GM12878 (cell line): ENCODE results near the gene CCDC170. TPM values are rescaled to one million over a fixed set of nuclear protein-coding genes. Genes with fewer than 3 reads are reported as not detected.

ENCODE experiments used
- ATAC-seq: fragments of 200-7000 bp; cut with Tn5 transposase; 3 replicates; pipeline ENCODE4 v1.9.1; 2020; ENCODE audit warnings: mild to moderate bottlenecking, moderate library complexity
- BruUV-seq: library from RNA; stranded (reverse); fragments of 400-500 nt; replicated peaks from 2 replicates; lab custom pipeline; 2021; lab: Mats Ljungman, UMichigan
- CTCF ChIA-PET: fragments of 300-600 bp; sonication (Branson Sonifier 250); formaldehyde crosslinking; extraction: SDS; loops from one replicate; lab custom pipeline; 2021; ENCODE audit warnings: inconsistent platforms; lab: Yijun Ruan, JAX
- POLR2A ChIA-PET: fragments of 350-600 bp; formaldehyde crosslinking; extraction: SDS; loops from one replicate; lab custom pipeline; 2021; ENCODE audit warnings: inconsistent platforms; lab: Charles Lee
- RAD21 ChIA-PET: fragments of 300-600 bp; sonication (Branson Sonifier 250); formaldehyde crosslinking; loops from one replicate; lab custom pipeline; 2023; ENCODE audit warnings: antibody characterized with exemption; ENCODE audit not compliant: unreplicated experiment; lab: Charles Lee
- SMC1A ChIA-PET: fragments of 300-600 bp; sonication (Branson Sonifier 250); formaldehyde crosslinking; loops from one replicate; lab custom pipeline; 2023; ENCODE audit not compliant: unreplicated experiment, uncharacterized antibody; lab: Charles Lee
- DNase-seq: peaks from one replicate; pipeline ENCODE4 v3.0.0-alpha.2; 2011; ENCODE audit warnings: low read depth, low spot score
- FAIRE-seq: peaks from 3 replicates; lab custom pipeline; 2011; peaks lifted over from hg19 to GRCh38; lab: Jason Lieb, UNC
- H2AFZ ChIP-seq: 2 replicates; pipeline ENCODE4 v1.6.0; 2011; ENCODE audit warnings: low read depth, low read length, control low read depth; ENCODE audit not compliant: control insufficient read depth
- H3K27ac ChIP-seq: 2 replicates; pipeline ENCODE4 v1.5.1; 2011; ENCODE audit warnings: control low read depth; ENCODE audit not compliant: control insufficient read depth, insufficient read depth
- H3K27me3 ChIP-seq, 2 experiments: replicated peaks in 1 of 2; 2 replicates each; pipeline versions ENCODE4 v1.6.0 to v1.6.1; 2011; ENCODE audit warnings: low read length in 1 of 2; ENCODE audit not compliant: control insufficient read depth in 2 of 2, insufficient read depth in 2 of 2
- H3K36me3 ChIP-seq, 2 experiments: 2 replicates each; pipeline ENCODE4 v1.5.1; 2011; ENCODE audit warnings: low read length in 1 of 2; ENCODE audit not compliant: control insufficient read depth in 2 of 2, insufficient read depth in 2 of 2
- H3K4me1 ChIP-seq: 2 replicates; pipeline ENCODE4 v1.6.1; 2011; ENCODE audit warnings: mild to moderate bottlenecking, low read length, moderate library complexity, mixed read lengths; ENCODE audit not compliant: control insufficient read depth, insufficient read depth
- H3K4me2 ChIP-seq: 2 replicates; pipeline ENCODE4 v1.6.0; 2011; ENCODE audit warnings: control low read depth; ENCODE audit not compliant: control insufficient read depth, insufficient read depth
- H3K4me3 ChIP-seq: fragments of 200-600 bp; sonication (generic); 2 replicates; pipeline ENCODE4 v1.5.1; 2016
- H3K79me2 ChIP-seq: 2 replicates; pipeline ENCODE4 v1.6.0; 2011; ENCODE audit warnings: low read length; ENCODE audit not compliant: control insufficient read depth, insufficient read depth
- H3K9ac ChIP-seq: 2 replicates; pipeline ENCODE4 v1.8.0; 2011; ENCODE audit warnings: low read length, control low read depth, mixed read lengths; ENCODE audit not compliant: control insufficient read depth, insufficient read depth
- H3K9me3 ChIP-seq: replicated peaks from 3 replicates; pipeline ENCODE4 v1.5.1; 2011; ENCODE audit warnings: mild to moderate bottlenecking, low read length; ENCODE audit not compliant: control insufficient read depth, insufficient read depth
- H4K20me1 ChIP-seq: 2 replicates; pipeline ENCODE4 v1.6.0; 2011; ENCODE audit not compliant: control insufficient read depth, insufficient read depth
- HDAC2 ChIP-seq: fragments of 200-600 bp; sonication (generic); IDR thresholded peaks from 2 replicates; pipeline ENCODE4 v1.6.1; 2017
- NFYA ChIP-seq: IDR thresholded peaks from 2 replicates; pipeline ENCODE4 v1.6.1; 2011; ENCODE audit warnings: low read depth, mild to moderate bottlenecking, low read length, improper control_type of control experiment, borderline replicate concordance
- SUPT20H ChIP-seq: IDR thresholded peaks from 2 replicates; pipeline ENCODE4 v1.6.1; 2011; ENCODE audit warnings: low read depth, mild to moderate bottlenecking, low read length, moderate library complexity, borderline replicate concordance; ENCODE audit not compliant: control insufficient read depth
- TAF1 ChIP-seq: IDR thresholded peaks from 2 replicates; pipeline ENCODE4 v1.6.1; 2011; ENCODE audit warnings: mild to moderate bottlenecking, low read depth, low read length, borderline replicate concordance
- TCF3 ChIP-seq: IDR thresholded peaks from 2 replicates; pipeline ENCODE4 v1.6.1; 2012; ENCODE audit warnings: low read depth, mild to moderate bottlenecking, low read length, borderline replicate concordance; ENCODE audit not compliant: insufficient read depth
- WRNIP1 ChIP-seq: IDR thresholded peaks from 2 replicates; pipeline ENCODE4 v1.6.1; 2011; ENCODE audit warnings: low read depth, low read length, improper control_type of control experiment, borderline replicate concordance
- WGBS: methylation state at CpG from one replicate; pipeline ENCODE4 v1.1.6; 2016; ENCODE audit warnings: low lambda C conversion rate; ENCODE audit not compliant: insufficient replicate concordance, insufficient coverage; ENCODE audit errors: missing lambda C conversion rate; 5-methylcytosine and 5-hydroxymethylcytosine counted together
- in situ Hi-C: fragments of 300-500 bp; cut with MboI; formaldehyde crosslinking; loops from 9 replicates; pipeline ENCODE4 v1.14.3; 2018; ENCODE audit warnings: mixed read lengths
- intact Hi-C: fragments of 100-400 bp; cut with micrococcal nuclease; formaldehyde crosslinking; loops from one replicate; pipeline ENCODE4 v1.14.2; 2022; ENCODE audit not compliant: unreplicated experiment
- polyA plus RNA-seq, 11 experiments: library from polyadenylated mRNA; depleted of rRNA in 4 of 11; unstranded in 6 of 11; stranded (reverse) in 5 of 11; fragments of >200 nt; fragmentation: Nextera tagmentation in 4 of 11; fragmentation: Illumina TruSeq in 1 of 11; extraction: Ambion mirVana in 4 of 11; extraction: Trizol in 1 of 11; gene quantifications; 1 replicate in 1 of 11; 2 replicates in 10 of 11; pipeline versions ENCODE4 v1.2.1 to v1.2.3, GENCODE V29; 2011 to 2016; ENCODE audit warnings: inconsistent platforms in 2 of 11, missing spikeins in 2 of 11, low read depth in 1 of 11
- total RNA-seq, 4 experiments: library from RNA; depleted of rRNA in 3 of 4; stranded (reverse); fragments of >200 nt in 3 of 4; fragmentation: Illumina TruSeq in 1 of 4; extraction: Trizol in 1 of 4; gene quantifications; 2 replicates each; pipeline versions ENCODE4 v1.2.1 to v1.2.3, GENCODE V29; 2013 to 2021

The CCDC170 gene
- total and polyA plus RNA-seq, 10 of the 15 experiments (the other 5 are each of a cell fraction or from before 2014, with no cell fraction given): not detected

- no peaks in the 10 kb centered on the region for H3K4me1 ChIP-seq
- DNase-seq: no peak
- in situ Hi-C loops (no loop called here), intact Hi-C loops (no loop called here)
- H3K4me3 ChIP-seq: no peak overlapping the region
- no peak overlapping the region for H3K9ac ChIP-seq
- 30% methylated on average over 2 of the region's 2 CpGs for WGBS
- TF ChIP-seq TCF3 (no peak), HDAC2 (no peak)
- no peaks in the 10 kb centered on the region for H3K36me3 ChIP-seq
- ChIA-PET SMC1A (interaction anchor here (0.6 to 1.1 kb wide), 2 partner anchors 45 to 181 kb away, joined by 3 read pairs; partner anchors contain the start of gene RMND1), RAD21 (no interaction called here), POLR2A (no interaction called here), CTCF (no interaction called here)
- H2AFZ ChIP-seq: no peak overlapping the region
- H3K79me2 ChIP-seq: no peaks in the 10 kb centered on the region
- H3K27ac ChIP-seq: no peak overlapping the region
- no peak for ATAC-seq
- no TSS peak for BruUV-seq
- H3K9me3 ChIP-seq: no peaks in the 10 kb centered on the region
- no peaks in the 10 kb centered on the region for H4K20me1 ChIP-seq
- H3K27me3 ChIP-seq: no peaks in the 10 kb centered on the region
- no peak for FAIRE-seq
- H3K4me2 ChIP-seq: no peak overlapping the region
Measured at GRCh38 chr6:151632415-151632987, 138.7 kb downstream of the CCDC170 start.

GRCh38 chr6:151633526-151634335 lies 139.9 kb downstream of the CCDC170 start:
- ATAC-seq (no peak), DNase-seq (no peak), FAIRE-seq (no peak)
- Histone ChIP-seq H2AFZ (no peak overlapping the region), H3K27ac (no peak overlapping the region), H3K9me3 (no peaks in the 10 kb centered on the region), H4K20me1 (no peaks in the 10 kb centered on the region), H3K36me3 (no peaks in the 10 kb centered on the region), H3K79me2 (no peaks in the 10 kb centered on the region), H3K4me1 (no peaks in the 10 kb centered on the region), H3K4me3 (no peak overlapping the region), H3K9ac (no peak overlapping the region), H3K27me3 (no peaks in the 10 kb centered on the region), H3K4me2 (no peak overlapping the region)
- in situ Hi-C loops (no loop called here), intact Hi-C loops (no loop called here)
- ChIA-PET SMC1A (interaction anchor here (1.1 kb wide), 1 partner anchor 43 kb away, joined by 3 read pairs; no protein-coding TSS in a partner anchor), RAD21 (no interaction called here), CTCF (no interaction called here), POLR2A (no interaction called here)
- no peak for TF ChIP-seq TAF1
- no peak for TF ChIP-seq WRNIP1
- no peak for TF ChIP-seq NFYA
- TF ChIP-seq SUPT20H: no peak
- WGBS: 39% methylated on average over 5 of the region's 5 CpGs
- BruUV-seq: no TSS peak
